ENCODE measurements around the gene ACTL8.

The ACTL8 gene, protein sequence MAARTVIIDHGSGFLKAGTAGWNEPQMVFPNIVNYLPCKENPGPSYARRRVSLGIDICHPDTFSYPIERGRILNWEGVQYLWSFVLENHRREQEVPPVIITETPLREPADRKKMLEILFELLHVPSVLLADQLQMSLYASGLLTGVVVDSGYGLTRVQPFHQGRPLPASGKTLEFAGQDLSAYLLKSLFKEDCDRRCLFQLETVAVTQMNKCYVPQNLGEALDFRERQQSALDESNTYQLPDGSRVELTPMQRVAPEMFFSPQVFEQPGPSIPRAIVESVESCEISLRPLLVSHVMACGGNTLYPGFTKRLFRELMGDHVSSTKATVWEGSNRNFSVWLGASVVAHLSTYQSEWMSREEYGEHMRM
- 0 reads per million in 2 donors for total RNA-seq

GRCh38 chr1:17755120-17755519 lies at the start of gene ACTL8:
ACTL8 (plus strand) TSS chr1:17755333; CDS start chr1:17823009, 67,676 bp downstream.
- DNase-seq, result no peak

DNA sequence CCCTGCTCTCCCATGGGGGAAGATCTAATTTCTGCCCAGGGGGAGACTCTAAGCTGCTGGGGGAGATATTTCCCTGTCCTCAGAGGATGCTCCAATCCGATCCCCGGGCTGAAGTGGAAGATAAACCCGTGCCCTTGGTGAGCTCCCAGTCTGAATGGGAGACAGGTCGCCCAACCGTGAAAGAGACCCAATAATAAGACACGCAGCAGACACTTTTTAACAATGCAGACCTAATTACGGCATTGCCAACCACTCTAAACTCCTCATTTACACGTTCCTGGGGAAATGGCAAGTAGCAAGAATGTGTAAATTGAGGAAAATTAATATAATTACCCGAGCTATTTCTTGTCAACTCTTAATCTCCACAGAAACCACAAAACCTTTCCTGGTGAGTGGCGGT lies 48.7 kb upstream of the ACTL8 start:
- no peak for DNase-seq

DNA sequence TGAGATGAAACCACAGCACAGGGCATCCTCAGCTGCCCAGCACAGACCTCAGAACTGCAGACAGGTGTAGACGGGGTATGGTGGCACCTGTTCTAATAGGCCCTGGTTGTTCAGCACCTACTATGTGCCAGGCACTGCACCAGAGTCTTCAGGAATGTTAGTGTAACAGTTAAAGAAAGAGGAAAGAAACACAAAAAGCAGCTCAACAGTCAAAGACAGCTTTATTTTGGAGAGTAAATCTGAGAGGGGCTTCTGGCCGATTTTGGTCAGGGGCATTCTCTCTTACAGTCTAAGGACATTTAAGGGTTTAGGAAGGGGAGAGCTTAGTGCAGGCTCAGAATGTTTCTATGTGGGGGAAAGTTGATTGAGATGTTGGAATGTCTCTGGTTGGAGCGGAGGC lies 45.2 kb upstream of the ACTL8 start:
- DNase-seq, result no peak

DNA sequence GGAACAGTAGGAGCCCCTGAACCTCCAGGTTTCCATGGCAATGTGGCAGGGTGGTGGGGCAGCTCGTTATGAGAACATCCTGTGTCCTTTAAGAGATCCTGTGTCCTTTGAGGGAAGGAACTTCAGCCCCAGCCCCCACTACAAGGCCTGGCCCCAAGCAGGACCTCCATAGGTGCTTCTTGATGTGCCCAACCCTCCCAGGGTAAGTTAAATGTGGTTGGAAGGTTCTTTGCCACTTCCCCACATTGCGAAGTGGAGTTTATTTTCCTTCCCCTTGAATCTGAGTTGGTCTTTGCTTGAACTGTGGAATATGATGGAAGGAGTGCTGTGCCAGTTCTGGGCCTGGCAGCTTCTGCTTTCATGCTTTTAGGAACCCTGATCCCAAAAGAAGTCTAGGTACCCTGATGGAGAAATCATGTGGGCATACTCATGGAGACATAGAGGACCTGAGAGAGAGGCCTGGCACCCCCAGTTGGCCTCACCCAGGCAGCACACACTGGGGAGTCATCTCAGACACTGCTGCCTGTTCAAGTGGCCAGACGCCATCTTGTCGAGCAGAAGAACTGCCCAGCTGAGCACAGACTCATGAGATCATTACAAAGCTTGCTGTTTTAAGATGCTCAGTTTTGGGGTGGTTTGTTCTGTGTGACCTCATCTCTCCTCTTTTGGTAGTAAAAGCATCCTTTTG lies 44.1 kb upstream of the ACTL8 start:
- DNase-seq, result no peak

- no peak for DNase-seq
Measured at GRCh38 chr1:17711577-17711910, 43.6 kb upstream of the ACTL8 start.

DNA sequence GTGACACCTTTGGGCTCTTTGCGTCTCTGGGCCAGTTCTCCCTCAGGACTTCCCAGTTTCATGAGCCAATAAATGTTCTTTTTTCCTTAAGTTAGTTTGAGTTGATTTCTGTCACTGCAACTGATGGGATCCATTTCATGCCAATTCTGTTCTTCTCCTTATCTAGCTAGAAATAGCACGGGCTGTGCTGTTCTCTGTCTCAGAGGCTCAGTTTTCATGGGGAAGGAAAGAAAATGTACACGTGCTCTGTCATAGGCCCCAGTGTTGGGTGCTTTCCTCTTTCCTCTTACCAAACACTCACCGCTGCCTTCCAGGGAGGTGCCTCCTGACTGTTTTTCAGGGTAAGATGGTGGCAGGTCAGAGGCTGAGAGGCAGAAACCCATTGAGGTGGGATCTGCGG lies 43.2 kb upstream of the ACTL8 start:
- no peak for DNase-seq

DNA sequence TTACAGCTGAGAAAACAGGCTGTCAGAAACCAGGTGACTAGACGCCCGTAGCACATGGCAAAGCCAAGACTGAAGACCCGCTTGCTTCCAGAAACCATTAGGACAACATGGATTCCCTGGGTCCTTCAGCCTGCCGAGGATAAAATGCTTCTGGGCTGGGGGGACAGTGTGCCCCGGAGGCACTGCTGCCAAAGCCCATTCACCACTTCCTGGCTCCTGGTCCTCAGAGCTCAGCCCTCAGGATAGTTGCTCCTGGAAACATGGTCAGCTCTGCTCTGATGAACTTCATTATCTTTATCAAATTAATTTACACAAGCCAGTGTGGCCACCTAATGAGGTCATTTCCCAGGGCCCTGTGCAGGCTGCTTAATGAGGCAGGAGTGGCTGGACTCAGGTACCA lies 41.1 kb upstream of the ACTL8 start:
- no peak for DNase-seq

- DNase-seq, result no peak
Measured at GRCh38 chr1:17717594-17718535, 37.3 kb upstream of the ACTL8 start.

DNA sequence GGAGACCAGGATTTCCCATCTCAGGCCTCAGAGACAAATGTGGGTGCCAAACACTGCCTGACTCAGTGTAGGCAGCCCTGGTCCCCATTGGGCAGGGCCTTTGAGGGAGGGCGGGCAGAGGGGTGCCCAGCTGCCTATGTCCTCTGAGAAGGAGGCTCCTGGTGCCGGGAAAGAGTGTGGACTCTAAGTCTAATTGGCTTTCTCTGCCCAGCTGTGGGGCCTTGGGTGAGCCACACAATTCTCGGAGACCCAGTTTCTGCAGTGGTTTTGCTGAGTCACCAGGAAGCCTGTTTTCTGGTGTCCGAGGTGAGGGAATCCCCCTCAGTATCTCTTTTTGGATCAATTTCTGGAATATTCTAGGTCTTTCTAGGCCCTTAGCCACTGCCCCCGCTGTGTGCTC lies 35.3 kb upstream of the ACTL8 start:
- no peak for DNase-seq

GRCh38 chr1:17721444-17721843 lies 33.7 kb upstream of the ACTL8 start:
- no peak for DNase-seq

DNA sequence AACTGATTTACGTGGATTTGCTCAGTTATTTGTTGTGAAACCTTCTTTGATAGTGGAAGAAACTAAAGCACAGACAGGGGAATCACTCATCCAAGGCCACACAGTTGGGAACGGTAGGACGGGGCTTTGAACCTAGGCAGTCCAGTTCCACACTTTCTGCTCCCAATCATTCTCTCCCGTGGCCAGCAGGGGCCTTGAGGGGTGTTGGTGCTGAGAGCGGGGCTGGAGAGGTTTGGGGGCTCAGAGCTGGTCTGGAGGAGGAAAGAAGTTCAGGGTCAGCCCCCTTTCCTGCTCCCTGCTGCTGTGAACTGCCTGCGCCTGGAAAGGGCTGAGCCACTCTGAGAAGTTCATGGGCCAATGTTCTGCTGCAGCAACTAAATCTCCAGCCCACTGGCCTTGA lies 31.4 kb upstream of the ACTL8 start:
- no peak for DNase-seq

- no peak for DNase-seq
Measured at GRCh38 chr1:17724150-17724549, 31.0 kb upstream of the ACTL8 start.

- no peak for DNase-seq
Measured at GRCh38 chr1:17725084-17725719, 29.9 kb upstream of the ACTL8 start.

GRCh38 chr1:17725811-17726582 lies 29.1 kb upstream of the ACTL8 start:
- DNase-seq, result no peak

DNA sequence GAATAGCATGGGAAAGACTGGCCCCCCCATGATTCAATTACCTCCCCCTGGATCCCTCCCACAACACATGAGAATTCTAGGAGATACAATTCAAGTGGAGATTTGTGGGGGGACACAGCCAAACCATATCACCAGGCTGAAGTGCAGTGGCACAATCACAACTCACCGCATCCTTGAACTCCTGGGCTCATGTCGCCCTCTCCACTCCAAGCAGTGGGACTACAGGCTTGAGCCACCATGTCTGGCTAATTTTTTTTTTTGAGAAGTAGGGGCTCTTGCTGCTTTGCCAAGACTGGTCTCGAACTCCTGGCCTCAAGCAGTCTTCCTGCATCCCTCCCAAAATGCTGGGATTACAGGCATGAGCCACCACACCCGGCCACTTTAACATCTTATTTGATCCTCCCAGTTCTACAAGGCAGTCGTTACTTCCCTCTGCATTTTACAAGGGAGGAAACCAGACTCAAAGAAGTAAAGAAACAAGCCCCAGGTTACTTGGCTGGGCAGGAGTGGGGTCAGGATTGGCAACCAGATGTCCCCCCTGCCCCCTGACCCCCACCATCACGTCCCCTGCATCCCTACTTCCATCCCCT lies 26.9 kb upstream of the ACTL8 start:
- DNase-seq, result no peak

GRCh38 chr1:17729248-17729647 lies 25.9 kb upstream of the ACTL8 start:
- no peak for DNase-seq

DNA sequence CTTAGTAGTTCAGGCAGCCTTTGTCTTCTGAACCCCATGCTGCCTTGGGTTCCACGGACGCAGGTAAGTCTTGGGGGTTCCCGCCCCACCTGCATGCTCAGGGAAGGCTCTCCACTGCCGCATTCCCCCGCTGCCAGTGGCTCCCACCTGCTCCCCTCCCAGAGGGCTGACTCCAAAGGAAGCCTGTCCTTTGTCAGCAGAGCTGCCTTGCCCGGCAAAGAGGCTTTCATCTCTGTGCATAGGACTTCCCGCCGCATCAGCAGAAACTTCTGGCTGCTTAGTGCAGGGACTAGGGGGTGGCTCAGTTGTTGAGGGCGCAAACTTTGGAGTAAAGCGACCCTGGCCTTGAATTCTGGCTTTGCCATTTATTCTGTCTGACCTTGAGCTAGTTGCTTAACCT lies 25.2 kb upstream of the ACTL8 start:
- DNase-seq, result no peak

GRCh38 chr1:17731460-17731859 lies 23.7 kb upstream of the ACTL8 start:
- DNase-seq, result no peak

DNA sequence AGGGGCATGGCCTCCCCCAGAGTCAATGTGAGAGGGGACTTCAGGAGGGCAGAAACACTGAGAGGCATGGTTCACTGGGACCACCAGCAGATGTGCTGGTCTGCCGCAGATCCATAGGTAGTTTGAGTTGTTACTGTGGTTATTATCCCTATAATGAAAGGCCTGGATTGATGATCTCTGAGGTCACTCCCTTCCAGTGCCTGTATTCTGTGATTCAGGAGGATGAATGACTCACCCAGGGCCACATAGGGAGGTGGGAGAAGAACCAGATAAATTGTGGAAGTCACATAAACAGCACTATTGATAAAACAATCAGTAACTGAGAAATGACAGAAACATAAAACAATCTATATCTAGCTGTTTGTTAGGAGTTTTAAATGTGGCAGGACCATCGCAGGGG lies 22.7 kb upstream of the ACTL8 start:
- no peak for DNase-seq

- DNase-seq, result no peak
Measured at GRCh38 chr1:17733661-17734060, 21.5 kb upstream of the ACTL8 start.

DNA sequence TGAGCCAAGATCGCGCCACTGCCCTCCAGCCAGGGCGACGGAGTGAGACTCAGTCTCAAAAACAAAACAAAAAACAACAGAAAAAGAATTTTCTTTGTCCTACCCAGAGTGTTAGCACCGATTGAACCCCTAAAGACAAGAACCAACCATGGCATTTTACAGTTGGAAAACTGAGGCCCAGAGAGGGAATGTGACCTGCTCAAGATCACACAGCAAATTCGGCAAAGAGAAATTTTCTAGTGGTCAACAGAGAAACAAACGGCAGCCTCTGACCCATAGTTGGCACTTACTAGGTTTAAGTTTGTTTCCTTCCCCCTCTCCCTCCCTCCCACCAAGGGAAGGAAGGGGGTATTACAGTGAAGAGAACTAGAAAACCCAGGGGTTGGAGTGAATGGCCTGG lies 20.5 kb upstream of the ACTL8 start:
- no peak for DNase-seq

GRCh38 chr1:17735348-17735747 lies 19.8 kb upstream of the ACTL8 start:
- DNase-seq, result no peak

Data from activated gamma-delta T cell (primary cell).